GM12878 (cell line): ENCODE data around the gene SPRTN.

Source experiments
- GABPA ChIP-seq: IDR thresholded peaks from 2 replicates; pipeline ENCODE4 v1.6.1; 2014; ENCODE audit warnings: antibody characterized with exemption, low read depth, mild to moderate bottlenecking, inconsistent platforms
- NR2F1 ChIP-seq: fragments of 450-650 bp; conservative IDR thresholded peaks from 2 replicates; pipeline ENCODE4 v1.6.1; 2017; ENCODE audit warnings: mild to moderate bottlenecking
- POLR2A ChIP-seq: IDR thresholded peaks from 2 replicates; pipeline ENCODE4 v1.6.1; 2011; ENCODE audit warnings: low read depth, mild to moderate bottlenecking, low read length
- RFX5 ChIP-seq: IDR thresholded peaks from 2 replicates; pipeline ENCODE4 v1.6.1; 2011; ENCODE audit warnings: low read depth, low read length, improper control_type of control experiment
- SMAD5 ChIP-seq: IDR thresholded peaks from 2 replicates; pipeline ENCODE4 v1.6.1; 2016; ENCODE audit warnings: antibody characterized with exemption, low read depth
- SPI1 ChIP-seq: IDR thresholded peaks from 2 replicates; pipeline ENCODE4 v1.6.1; 2011; ENCODE audit warnings: low read depth, mild to moderate bottlenecking, low read length, moderate library complexity, borderline replicate concordance; ENCODE audit not compliant: insufficient read depth
- TF ChIP-seq, protein P1 (sequence below), 3 experiments: IDR thresholded peaks in 2 of 3; conservative IDR thresholded peaks in 1 of 3; 2 replicates each; pipeline ENCODE4 v1.5.1; 2011; ENCODE audit warnings: low read depth in 3 of 3, low read length in 3 of 3, mild to moderate bottlenecking in 3 of 3, control low read depth in 2 of 3, moderate library complexity in 2 of 3, inconsistent platforms in 1 of 3, mixed read lengths in 1 of 3; ENCODE audit not compliant: control insufficient read depth in 2 of 3, insufficient read depth in 1 of 3; ENCODE audit errors: extremely low read depth in 1 of 3
- TF ChIP-seq, protein P2 (sequence below): IDR thresholded peaks from 2 replicates; pipeline ENCODE4 v1.6.1; 2011; ENCODE audit warnings: borderline replicate concordance, low read depth, mild to moderate bottlenecking, moderate library complexity, mixed read lengths, low read length; ENCODE audit not compliant: insufficient read depth; ENCODE audit errors: extremely low read length

DNA sequence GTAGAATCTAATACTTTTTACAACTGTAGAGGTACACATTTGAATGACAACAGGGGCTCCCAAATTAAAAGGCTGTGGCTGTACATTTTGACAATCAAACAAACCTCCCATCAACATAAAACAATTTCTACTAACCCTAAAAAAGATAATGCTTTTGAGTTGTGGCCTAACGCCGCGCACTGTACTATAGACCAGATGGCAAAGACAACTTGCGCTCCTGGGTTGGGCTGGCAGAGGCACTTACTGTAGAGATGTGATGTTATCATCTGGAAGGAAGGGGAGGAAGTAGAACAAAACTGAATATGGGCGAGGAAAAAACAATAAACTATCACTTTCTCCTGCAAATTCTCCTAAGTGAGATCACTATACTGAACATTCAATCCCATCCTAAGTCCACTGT lies 26.1 kb downstream of the SPRTN start:
- TF ChIP-seq POLR2A (no peak), RFX5 (no peak), SPI1 (no peak), GABPA (no peak), NR2F1 (no peak), SMAD5 (no peak)
- TF ChIP-seq, protein P1, sequence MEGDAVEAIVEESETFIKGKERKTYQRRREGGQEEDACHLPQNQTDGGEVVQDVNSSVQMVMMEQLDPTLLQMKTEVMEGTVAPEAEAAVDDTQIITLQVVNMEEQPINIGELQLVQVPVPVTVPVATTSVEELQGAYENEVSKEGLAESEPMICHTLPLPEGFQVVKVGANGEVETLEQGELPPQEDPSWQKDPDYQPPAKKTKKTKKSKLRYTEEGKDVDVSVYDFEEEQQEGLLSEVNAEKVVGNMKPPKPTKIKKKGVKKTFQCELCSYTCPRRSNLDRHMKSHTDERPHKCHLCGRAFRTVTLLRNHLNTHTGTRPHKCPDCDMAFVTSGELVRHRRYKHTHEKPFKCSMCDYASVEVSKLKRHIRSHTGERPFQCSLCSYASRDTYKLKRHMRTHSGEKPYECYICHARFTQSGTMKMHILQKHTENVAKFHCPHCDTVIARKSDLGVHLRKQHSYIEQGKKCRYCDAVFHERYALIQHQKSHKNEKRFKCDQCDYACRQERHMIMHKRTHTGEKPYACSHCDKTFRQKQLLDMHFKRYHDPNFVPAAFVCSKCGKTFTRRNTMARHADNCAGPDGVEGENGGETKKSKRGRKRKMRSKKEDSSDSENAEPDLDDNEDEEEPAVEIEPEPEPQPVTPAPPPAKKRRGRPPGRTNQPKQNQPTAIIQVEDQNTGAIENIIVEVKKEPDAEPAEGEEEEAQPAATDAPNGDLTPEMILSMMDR (IDR thresholded peaks at IDR 0.05 in 2 of 3, conservative IDR thresholded peaks at IDR 0.05 in 1 of 3; ENCODE audit: control insufficient read depth in 2 of 3, extremely low read depth in 1 of 3, insufficient read depth in 1 of 3, low read depth in 3 of 3, low read length in 3 of 3) = no peak
- TF ChIP-seq, protein P2, sequence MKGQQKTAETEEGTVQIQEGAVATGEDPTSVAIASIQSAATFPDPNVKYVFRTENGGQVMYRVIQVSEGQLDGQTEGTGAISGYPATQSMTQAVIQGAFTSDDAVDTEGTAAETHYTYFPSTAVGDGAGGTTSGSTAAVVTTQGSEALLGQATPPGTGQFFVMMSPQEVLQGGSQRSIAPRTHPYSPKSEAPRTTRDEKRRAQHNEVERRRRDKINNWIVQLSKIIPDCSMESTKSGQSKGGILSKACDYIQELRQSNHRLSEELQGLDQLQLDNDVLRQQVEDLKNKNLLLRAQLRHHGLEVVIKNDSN = no peak
